NCI-H1092 treated with DMSO at 0.1 percent for 48 hours (cell line): Measurements from ENCODE around the gene CCDC187.
"Not testable (repeated sequence)": the region's sequence is repeated elsewhere in the genome, so short reads cannot be mapped to it uniquely, and the experiment has no call there.

Experiments
- DNase-seq: peaks from one replicate; lab custom pipeline; 2025; lab: John Stamatoyannopoulos, UW

CCDC187 gene

DNA sequence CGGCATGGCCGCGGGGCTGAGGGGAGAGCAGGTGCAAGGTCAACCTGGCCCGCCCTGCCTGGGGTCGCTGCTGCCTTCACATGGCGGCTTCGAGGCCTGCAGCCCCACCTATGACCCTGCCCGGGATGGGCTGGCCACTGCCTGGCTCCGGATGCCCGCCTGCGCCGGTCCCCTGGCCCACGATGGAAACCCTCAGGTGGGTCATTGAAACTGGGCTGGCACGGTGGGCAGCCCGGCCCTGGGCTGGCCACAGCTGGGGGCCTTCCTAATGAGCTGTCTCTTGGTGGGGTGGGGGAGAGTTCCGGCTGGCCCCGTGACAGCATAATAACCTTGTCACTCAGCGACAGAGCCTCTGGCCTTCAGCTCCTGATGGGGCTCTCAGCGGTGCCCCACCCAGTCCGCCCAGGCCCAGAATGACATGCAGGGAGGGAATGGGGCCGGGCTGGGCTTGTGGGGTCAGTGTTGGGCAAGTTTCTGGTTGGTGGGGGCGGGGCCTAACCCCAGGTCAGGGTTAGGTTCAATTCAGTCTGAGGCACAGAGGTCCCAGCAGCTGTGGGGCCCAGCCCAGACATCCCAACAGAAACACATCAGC is at the start of gene CCDC187:
Gene CCDC187 (minus strand): TSS at position 270 of the 592 bp plus-strand sequence. CDS start 264 bp downstream, at position 6.
- no peak for DNase-seq

GRCh38 chr9:136353088-136353487 is 49.2 kb upstream of the CCDC187 start:
- no peak for DNase-seq

GRCh38 chr9:136352682-136353081 is 48.8 kb upstream of the CCDC187 start:
- peak; percentile 16 for DNase-seq

- DNase-seq: not testable (repeated sequence)
These were observed 48.0 kb upstream of the CCDC187 start for GRCh38 chr9:136351868-136352267.

GRCh38 chr9:136351252-136351800 is 47.4 kb upstream of the CCDC187 start:
- DNase-seq: no peak

GRCh38 chr9:136349546-136349945 is 45.7 kb upstream of the CCDC187 start:
- DNase-seq: no peak

- DNase-seq: no peak
These were observed 44.8 kb upstream of the CCDC187 start for GRCh38 chr9:136348691-136349090.

DNA sequence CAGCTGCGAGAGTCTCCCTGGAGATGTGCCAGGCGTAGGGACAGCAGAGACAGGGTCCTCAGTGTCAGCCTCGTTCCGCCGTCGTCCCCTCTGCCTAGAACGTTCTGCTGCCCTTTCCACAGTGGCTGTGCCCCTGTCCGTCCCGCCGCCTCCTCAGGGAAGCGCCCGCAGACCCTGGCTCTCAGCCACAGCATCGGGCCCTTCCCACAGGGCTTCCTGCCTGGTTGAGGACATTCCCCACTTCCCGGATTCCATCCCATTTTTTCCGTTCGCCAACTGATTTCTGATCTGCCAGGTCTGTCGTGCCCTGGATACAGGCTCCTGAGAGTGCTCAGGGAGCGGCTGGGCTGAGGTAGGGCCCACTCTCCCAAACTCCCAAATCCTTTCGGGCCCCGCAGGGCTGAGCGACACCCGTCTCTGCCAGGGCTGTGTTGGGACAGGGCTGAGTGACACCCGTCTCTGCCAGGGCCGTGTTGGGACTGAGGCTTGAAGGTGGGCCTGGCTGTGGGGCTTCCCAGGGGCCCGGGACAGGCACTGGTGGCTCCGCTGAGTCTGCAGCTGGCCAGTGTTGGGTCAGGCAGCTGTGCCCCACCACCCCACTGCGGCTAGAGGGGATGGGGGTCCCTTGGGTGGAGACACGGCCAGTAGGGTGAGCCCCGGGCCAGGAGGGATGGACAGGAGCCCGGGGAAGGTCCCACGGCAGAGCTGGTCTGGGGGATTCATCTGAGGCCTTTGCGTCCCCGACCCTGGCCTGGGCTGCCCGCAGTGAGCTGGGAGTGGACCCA is 43.8 kb upstream of the CCDC187 start:
- DNase-seq: no peak

- no peak for DNase-seq
These were observed 43.1 kb upstream of the CCDC187 start for GRCh38 chr9:136346927-136347465.

GRCh38 chr9:136346157-136346481 is 42.2 kb upstream of the CCDC187 start:
- no peak for DNase-seq

DNA sequence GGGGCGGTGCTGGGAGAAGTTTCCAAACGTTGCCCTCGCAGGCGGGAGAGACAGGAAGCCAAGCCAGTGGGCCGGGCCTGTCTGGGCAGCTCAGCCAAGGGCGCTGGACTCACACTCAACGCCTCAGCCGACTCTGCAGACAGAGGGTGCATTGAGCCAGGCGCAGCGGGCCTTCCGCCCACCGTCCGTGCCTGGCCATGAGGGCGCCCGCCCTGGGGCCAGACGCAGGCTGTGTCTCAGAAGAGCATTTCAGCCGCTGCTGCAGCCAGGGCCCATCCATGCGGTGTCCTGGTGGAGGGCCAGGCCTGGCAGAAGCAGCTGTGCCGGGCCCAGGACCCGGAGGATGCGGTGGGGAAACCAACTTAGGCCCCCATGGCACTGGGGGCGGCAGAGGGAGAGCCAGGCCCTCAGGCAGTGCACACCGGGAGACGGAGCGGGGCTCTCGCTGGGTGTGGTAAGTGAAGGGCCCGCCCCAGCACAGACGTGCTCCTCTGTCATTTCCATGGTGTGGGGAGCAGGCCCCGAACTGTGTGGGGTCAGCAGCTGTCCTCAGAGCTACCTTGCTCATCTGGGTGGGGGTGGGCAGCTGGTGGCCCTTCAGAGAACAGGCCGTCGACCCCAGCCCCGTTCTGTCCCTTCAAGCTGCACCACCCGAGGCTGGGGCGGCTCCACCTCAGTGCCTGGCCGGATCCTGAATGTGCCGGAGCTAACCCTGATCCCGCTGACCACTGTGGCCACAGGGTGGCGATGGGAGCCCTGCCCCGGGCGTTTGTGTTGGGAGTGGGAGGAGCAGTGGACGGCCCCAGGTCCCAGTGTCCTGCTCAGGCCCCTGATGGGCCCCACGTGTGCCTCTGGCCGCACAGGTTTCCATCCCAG is 41.6 kb upstream of the CCDC187 start:
- DNase-seq: no peak

GRCh38 chr9:136344544-136345280 is 40.8 kb upstream of the CCDC187 start:
- DNase-seq: no peak

DNA sequence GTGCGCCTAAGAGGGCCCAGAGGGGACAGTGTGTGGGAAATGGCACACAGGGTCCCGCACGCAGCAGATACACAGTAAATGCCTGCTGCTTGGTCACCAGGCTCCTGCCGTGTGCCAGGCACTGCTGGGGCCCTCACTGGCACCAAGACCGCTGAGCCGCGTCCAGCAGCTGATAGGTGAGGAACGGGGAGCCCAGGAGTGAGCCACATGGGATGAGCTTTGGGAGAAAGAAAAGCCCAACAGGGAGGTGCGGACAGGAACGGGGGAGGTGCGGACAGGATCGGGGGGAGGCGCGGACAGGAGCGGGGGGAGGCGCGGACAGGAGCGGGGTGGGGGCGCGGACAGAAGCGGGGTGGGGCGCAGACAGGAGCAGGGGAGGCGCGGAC is 40.0 kb upstream of the CCDC187 start:
- DNase-seq: no peak

DNA sequence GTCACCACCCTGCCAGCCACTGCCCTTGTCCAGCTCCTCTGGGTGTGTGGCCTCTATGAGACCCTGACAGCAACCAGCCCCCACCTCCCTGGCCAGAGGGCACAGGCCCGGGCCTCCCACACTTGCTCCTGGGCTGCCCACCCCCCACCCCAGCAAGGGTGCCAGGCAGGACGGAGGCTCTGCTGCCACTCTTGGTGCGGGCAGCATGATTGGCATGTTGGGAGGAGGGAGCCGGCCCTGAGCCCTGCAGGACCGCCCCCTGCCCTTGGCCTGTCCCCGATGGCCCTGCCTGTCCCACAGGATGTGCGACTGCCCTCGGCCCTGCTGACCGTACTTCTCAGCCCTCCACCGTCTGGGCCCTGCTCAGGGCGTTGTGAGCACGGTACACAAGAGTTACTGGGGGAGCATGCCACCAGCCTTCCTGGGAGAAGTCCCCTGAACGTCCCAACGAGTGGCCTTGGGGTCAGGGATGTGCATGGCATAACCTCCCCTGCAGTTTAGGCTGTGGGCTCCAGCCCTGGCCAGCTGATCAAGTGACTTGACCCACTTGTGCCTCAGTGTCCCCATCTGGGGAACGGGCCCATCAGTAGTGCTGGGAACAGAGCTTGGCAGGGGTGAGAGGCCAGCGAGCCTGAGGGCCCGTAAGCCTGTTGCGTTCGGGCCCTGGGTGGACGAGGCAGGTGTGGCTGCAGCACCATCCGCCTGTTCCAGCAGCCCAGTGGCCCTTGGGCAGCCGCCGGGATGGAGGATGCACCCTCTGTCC is 39.4 kb upstream of the CCDC187 start:
- DNase-seq: no peak

GRCh38 chr9:136342181-136343120 is 38.6 kb upstream of the CCDC187 start:
- no peak for DNase-seq

DNA sequence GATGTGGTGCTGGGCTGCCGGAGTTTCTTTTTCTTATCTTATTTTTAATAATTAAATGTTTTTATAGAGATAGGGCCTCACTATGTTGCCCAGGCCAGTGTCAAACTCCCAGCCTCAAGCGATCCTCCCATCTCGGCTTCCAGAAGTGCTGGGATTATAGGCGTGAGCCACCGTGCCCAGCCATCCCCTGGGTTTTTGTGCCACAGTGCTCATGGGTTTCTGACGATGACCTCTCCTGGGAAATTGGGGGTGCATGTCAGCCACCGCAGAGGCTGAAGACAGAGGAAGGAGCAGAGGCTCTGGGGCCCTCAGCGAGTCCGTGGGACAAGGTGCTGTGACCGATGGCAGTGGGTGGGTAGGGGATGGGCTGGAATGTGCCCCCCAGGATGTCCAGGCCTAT is 37.9 kb upstream of the CCDC187 start:
- DNase-seq: no peak

DNA sequence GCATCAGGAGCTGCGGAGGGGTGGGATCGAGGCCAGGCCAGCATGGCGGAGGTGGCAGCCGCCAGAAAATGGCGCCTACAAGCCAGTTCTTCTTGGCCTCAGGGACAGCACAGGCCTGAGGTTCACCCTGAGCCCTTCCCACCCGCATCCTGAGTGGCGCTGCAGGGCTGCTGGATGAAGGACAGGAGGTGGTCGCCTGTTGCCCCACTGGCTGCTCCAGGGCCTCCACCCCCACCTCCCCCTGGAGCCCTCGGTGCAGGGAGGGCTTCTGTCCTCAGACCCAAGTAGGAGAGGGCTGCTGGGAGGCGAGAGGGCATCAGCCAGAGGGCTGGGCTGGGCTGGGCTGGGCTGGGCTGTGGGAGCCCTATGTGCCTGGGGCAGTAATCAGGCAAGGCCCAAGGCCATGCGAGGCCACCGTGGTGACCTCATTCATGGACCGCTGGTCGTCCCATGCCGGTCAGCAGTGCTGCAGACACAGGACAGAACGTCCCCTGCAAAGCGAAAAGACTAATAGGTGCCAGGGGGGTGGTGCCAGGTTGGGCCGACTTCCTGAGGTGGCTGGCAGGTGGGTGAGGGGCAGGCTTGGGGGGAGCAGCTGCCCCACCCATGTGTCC is 37.3 kb upstream of the CCDC187 start:
- DNase-seq: no peak

DNA sequence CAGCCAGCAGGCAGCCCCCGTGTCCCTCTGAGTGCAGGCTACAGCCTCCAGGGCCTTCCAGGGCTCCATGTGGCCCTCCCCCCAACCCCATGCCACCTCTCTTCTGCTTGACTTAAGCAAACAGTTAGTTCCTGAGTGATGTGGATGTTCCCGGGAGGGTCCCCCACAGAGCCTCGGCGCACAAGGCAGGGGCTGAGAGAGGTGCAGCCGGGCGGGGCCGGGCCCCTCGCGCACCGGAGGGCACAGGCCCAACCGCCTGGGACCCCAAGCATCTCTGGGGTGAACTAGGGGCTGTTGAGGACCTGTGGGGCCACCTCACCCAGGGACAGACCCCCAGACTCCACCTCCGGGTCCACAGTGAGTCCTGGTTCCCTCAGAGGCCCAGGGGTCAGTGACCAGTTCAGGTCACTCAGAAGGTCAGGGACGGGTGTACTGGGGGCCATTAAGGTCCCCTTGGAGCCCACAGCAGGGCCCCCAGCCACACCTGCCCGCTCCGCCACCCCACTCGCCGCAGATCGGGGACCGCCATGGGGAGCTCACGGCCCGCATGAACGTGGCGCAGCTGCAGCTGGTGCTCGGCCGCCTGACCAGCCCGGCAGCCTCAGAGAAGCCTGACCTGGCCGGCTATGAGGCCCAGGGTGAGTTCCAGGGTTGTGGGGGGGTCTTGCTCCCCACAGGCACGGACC is 36.6 kb upstream of the CCDC187 start:
- no peak for DNase-seq

GRCh38 chr9:136339958-136340310 is 36.0 kb upstream of the CCDC187 start:
- DNase-seq: no peak
